A549 (cell line): Measurements from ENCODE around the gene IDH2.

Experiments
- CEBPB ChIP-seq, 2 experiments: fragments of >200 bp in 1 of 2; sonication (Bioruptor Twin) in 1 of 2; formaldehyde crosslinking in 1 of 2; IDR thresholded peaks; 2 replicates each; pipeline ENCODE4 v1.6.1; 2012 to 2016
- CTCF ChIP-seq: fragments of >200 bp; sonication (Bioruptor Twin); formaldehyde crosslinking; IDR thresholded peaks from 3 replicates; pipeline ENCODE4 v1.5.1; 2016
- POLR2A ChIP-seq: IDR thresholded peaks from 2 replicates; pipeline ENCODE4 v1.6.1; 2012; ENCODE audit warnings: mild to moderate bottlenecking, low read length
- RAD21 ChIP-seq, 2 experiments: fragments of >200 bp in 1 of 2; sonication (Bioruptor Twin) in 1 of 2; formaldehyde crosslinking in 1 of 2; IDR thresholded peaks in 1 of 2; conservative IDR thresholded peaks in 1 of 2; 2 replicates in 1 of 2; 3 replicates in 1 of 2; pipeline ENCODE4 v1.6.1; 2012 to 2018; ENCODE audit warnings: inconsistent platforms in 1 of 2
- REST ChIP-seq: fragments of 200-600 bp; sonication (generic); IDR thresholded peaks from 2 replicates; pipeline ENCODE4 v1.6.1; 2016; ENCODE audit warnings: antibody characterized with exemption, mild to moderate bottlenecking, moderate library complexity
- ZFP36 ChIP-seq: fragments of 450-650 bp; IDR thresholded peaks from 2 replicates; pipeline ENCODE4 v1.6.1; 2014; ENCODE audit warnings: borderline replicate concordance; ENCODE audit not compliant: partially characterized antibody

- TF ChIP-seq POLR2A (no peak), REST (no peak), ZFP36 (no peak), CTCF (no peak), RAD21 (conservative IDR thresholded peaks at IDR 0.05 in 1 of 2, IDR thresholded peaks at IDR 0.05 in 1 of 2) (no peak), CEBPB (IDR thresholded peaks at IDR 0.05) (no peak)
Measured at GRCh38 chr15:90141646-90142045, 39.4 kb upstream of the IDH2 start.
